GM19025 (cell line): Measurements from ENCODE around the gene HCRTR2.

Source experiments
- ATAC-seq: cut with Tn5 transposase; IDR thresholded peaks from one replicate; pipeline ENCODE4 v1.9.1; 2021; ENCODE audit warnings: mild to moderate bottlenecking, low read depth, moderate library complexity; ENCODE audit not compliant: unreplicated experiment

HCRTR2 gene

DNA sequence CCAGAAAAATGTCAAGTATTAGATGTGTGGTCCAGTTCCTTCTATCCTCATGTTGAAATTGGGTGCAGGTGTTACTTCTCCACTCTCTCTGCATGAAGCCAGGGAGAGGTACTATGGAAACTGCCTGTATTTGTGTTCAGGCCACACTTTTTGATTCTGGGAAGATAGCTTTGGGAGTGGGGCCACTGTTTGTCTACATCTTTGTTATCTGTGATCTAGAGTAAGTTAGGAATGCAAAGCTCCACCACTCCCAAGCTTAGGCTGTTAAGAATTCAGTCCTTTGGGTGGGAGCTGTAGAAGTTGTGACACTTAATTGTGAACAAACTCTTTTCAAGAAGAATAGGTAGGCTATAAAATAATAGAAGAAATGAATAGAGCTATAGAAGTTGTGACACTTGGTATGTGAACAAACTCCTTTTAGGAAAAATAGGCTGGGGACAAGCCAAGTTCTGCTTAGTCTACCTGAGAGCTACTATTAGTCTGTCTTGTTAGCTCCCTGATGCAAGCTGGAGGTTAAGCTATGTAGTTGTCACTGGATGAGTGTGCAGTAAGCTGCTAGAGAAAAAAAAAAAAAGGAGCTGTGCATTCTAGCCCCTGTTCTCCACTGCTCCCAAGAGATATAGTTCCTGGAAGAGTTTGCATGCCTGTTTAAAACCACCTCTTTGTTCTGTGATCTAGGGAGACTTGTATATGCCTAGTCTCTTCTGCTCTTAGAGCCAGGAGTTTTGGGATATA, 145.8 kb downstream of the HCRTR2 start:
- ATAC-seq, result no peak

DNA sequence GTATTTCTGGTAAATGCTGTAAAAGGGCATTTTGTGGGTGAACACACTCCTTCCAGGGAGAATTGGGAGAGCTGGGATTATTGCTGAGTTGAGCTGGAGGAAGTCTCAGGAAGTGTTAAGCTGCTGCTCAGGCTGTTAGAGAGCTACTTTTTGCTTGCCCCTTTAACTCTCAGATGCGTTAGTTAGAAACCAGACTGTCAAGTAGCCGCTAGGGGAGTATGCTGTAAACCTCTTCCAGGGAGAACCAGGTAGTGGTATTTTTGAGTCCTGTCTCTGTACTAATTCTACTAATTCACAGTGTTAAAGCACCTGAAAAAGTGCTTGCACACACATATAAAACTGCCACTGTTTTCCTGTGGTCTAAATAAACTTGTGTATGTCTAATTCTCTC, 146.4 kb downstream of the HCRTR2 start:
- ATAC-seq, result no peak

DNA sequence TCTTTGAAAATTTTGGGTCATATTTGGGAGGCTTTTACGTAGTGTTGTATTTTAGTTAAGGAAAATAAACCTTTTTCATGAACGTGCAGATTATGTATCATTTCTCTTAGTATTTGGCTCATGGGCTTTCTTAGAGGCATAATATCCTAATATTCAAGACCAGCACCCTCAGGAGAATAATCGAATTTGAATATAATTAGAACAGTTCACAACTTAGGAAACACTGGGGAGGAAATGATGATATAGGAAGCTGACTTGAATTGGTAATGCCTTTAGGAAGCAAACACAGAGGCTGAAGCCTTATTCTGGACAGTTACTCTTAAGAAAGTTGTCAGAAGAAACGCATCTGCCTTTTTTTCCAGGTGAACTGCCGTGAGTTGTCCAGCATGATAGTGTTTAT, 152.9 kb downstream of the HCRTR2 start, which contains the start of gene GFRAL:
Gene GFRAL (plus strand): TSS at position 301 of the 400 bp plus-strand sequence. CDS start 86 bp downstream, at position 387.
- ATAC-seq, result no peak
